ENCODE measurements around the gene S100A2. TPM values are rescaled to one million over a fixed set of nuclear protein-coding genes. Genes with fewer than 3 reads are reported as not detected.
A peak's percentile ranks its signal among the peaks of the same experiment; 100 is the strongest.

S100A2 gene
- polyA plus RNA-seq, 3 donors, result 0.32 TPM; not detected in 2

DNA sequence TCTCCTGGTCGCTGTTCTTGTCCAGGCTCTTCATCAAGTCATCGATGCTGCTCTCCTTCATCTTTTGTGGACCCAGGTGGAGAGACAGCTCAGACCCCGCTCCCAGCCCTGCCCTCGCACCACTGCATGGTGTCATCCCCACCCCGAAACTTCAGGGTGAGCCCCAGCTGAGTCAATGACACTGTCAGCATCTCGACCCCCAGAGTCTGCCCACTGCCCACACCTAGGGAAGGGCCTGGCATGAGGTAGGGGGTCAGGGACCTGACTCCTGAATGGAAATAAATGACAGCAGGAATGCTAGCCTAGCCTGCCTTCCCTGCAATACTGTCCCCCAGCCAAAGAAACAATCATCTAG, 28.3 kb downstream of the S100A2 start:
- Histone ChIP-seq H3K79me2 (ENCODE audit: insufficient read depth, low read length) (peaks cover 40% of the 10 kb centered on the region), H4K20me1 (ENCODE audit: insufficient read depth, low read length) (peaks cover 34% of the 10 kb centered on the region), H3K27me3 (ENCODE audit: control insufficient read depth in 2 of 2, insufficient read depth in 2 of 2, low read length in 2 of 2) (no peaks in the 10 kb centered on the region), H3K4me3 (replicated peaks in 1 of 3; ENCODE audit: low read depth in 2 of 3, low read length in 3 of 3) (no peak overlapping the region), H3K9ac (ENCODE audit: insufficient read depth, low read length, poor library complexity, severe bottlenecking) (no peak overlapping the region), H3K9me3 (replicated peaks in 1 of 2; ENCODE audit: control insufficient read depth in 1 of 2, insufficient read depth in 1 of 2, low read length in 2 of 2) (no peaks in the 10 kb centered on the region), H3K27ac (ENCODE audit: low read depth in 1 of 2, low read length in 2 of 2) (peak overlapping the region; percentile 96 to 98), H3K36me3 (replicated peaks in 1 of 2; ENCODE audit: control insufficient read depth in 1 of 2, insufficient read depth in 2 of 2, low read length in 2 of 2) (peaks cover 6 to 7% of the 10 kb centered on the region in 2 donors), H2AFZ (ENCODE audit: insufficient read depth, low read depth, low read length, poor library complexity, severe bottlenecking) (no peak overlapping the region), H3K4me1 (ENCODE audit: control insufficient read depth in 1 of 2, insufficient read depth in 2 of 2, low read length in 2 of 2) (peaks cover 75 to 87% of the 10 kb centered on the region in 2 donors), H3K4me2 (replicated peaks; ENCODE audit: extremely low read depth, low read length, poor library complexity, severe bottlenecking) (no peak overlapping the region)
- whole genome bisulfite sequencing (ENCODE audit: insufficient coverage), result 100% methylated on average over 4 of the region's 6 CpGs
- Mint-ChIP-seq H3K36me3 (peaks cover 24 to 34% of the 10 kb centered on the region in 2 donors), H3K27me3 (ENCODE audit: low read depth in 3 of 3) (peaks cover 0 to 3% (median 0%) of the 10 kb centered on the region in 3 donors), H3K27ac (peak overlapping the region in 6 of 7 donors; percentile 63 to 99 (median 96)), H3K9me3 (peaks cover 0 to 1% (median 0%) of the 10 kb centered on the region in 7 donors), H3K4me1 (peaks cover 85% of the 10 kb centered on the region), H3K4me3 (no peak overlapping the region)
- intact Hi-C loops (cut with micrococcal nuclease), result no loop called here
- TF ChIP-seq, protein P1, sequence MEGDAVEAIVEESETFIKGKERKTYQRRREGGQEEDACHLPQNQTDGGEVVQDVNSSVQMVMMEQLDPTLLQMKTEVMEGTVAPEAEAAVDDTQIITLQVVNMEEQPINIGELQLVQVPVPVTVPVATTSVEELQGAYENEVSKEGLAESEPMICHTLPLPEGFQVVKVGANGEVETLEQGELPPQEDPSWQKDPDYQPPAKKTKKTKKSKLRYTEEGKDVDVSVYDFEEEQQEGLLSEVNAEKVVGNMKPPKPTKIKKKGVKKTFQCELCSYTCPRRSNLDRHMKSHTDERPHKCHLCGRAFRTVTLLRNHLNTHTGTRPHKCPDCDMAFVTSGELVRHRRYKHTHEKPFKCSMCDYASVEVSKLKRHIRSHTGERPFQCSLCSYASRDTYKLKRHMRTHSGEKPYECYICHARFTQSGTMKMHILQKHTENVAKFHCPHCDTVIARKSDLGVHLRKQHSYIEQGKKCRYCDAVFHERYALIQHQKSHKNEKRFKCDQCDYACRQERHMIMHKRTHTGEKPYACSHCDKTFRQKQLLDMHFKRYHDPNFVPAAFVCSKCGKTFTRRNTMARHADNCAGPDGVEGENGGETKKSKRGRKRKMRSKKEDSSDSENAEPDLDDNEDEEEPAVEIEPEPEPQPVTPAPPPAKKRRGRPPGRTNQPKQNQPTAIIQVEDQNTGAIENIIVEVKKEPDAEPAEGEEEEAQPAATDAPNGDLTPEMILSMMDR (IDR thresholded peaks at IDR 0.05), result no peak
- DNase-seq, result no peak

DNA sequence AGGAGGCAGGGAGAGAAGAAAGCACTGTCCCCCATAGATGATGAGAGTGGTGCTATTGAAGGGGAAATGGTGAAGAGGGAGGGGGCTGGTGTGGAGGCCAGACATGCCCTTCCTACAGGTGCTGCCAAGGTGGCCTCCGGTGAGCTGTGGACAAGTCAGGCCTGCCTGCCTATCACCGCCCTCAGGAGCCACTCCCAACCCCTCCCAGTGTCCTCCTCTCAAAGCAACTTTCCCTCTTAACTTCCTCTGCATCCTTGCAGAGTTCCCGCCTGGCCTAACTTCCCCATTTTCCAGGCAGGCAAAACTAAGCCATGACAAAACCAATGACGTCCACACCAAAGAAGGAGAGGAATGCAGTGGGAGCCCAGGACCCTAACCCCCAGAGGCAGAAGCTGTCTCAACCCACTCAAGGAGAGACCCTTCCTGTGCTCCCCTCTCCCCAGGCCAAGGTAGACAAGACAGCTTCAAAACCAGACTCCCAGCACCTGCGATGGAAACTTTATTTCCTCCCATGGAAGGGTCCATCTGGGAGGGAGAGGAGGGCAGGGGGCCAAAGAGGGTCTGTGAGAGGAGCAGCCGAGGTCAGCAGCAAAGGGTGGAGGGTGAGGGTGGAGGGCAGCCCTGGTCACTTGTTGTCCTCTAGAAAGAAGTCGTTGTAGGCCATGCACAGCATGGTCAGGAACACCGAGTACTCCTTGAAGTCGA, 28.8 kb downstream of the S100A2 start:
- WGBS (ENCODE audit: insufficient coverage), result 48% methylated on average over 8 of the region's 9 CpGs
- Mint-ChIP-seq H3K36me3 (peaks cover 23 to 30% of the 10 kb centered on the region in 2 donors), H3K4me3 (peak overlapping the region; percentile 93), H3K27me3 (ENCODE audit: low read depth in 3 of 3) (peaks cover 0 to 3% (median 0%) of the 10 kb centered on the region in 3 donors), H3K4me1 (peaks cover 84% of the 10 kb centered on the region), H3K9me3 (peaks cover 0 to 1% (median 0%) of the 10 kb centered on the region in 7 donors), H3K27ac (peak overlapping the region; percentile 95 to 99 (median 97))
- Histone ChIP-seq H3K9ac (ENCODE audit: insufficient read depth, low read length, poor library complexity, severe bottlenecking) (peak overlapping the region; percentile 93), H3K4me2 (replicated peaks; ENCODE audit: extremely low read depth, low read length, poor library complexity, severe bottlenecking) (peak overlapping the region; percentile 98), H3K36me3 (replicated peaks in 1 of 2; ENCODE audit: control insufficient read depth in 1 of 2, insufficient read depth in 2 of 2, low read length in 2 of 2) (peaks cover 4 to 6% of the 10 kb centered on the region in 2 donors), H3K4me1 (ENCODE audit: control insufficient read depth in 1 of 2, insufficient read depth in 2 of 2, low read length in 2 of 2) (peaks cover 75 to 87% of the 10 kb centered on the region in 2 donors), H3K27ac (ENCODE audit: low read depth in 1 of 2, low read length in 2 of 2) (peak overlapping the region; percentile 96 to 98), H3K79me2 (ENCODE audit: insufficient read depth, low read length) (peaks cover 43% of the 10 kb centered on the region), H4K20me1 (ENCODE audit: insufficient read depth, low read length) (peaks cover 30% of the 10 kb centered on the region), H3K27me3 (ENCODE audit: control insufficient read depth in 2 of 2, insufficient read depth in 2 of 2, low read length in 2 of 2) (no peaks in the 10 kb centered on the region), H2AFZ (ENCODE audit: insufficient read depth, low read depth, low read length, poor library complexity, severe bottlenecking) (no peak overlapping the region), H3K4me3 (replicated peaks in 1 of 3; ENCODE audit: low read depth in 2 of 3, low read length in 3 of 3) (peak overlapping the region; percentile 70 to 91 (median 84)), H3K9me3 (replicated peaks in 1 of 2; ENCODE audit: control insufficient read depth in 1 of 2, insufficient read depth in 1 of 2, low read length in 2 of 2) (no peaks in the 10 kb centered on the region)
- intact Hi-C loops (cut with micrococcal nuclease), result no loop called here
- peak in 2 of 3 donors; percentile 54 to 77 for DNase-seq
- TF ChIP-seq, protein P1 (IDR thresholded peaks at IDR 0.05), result no peak

Measured in CD14-positive monocyte (primary cell).